Medulla oblongata (tissue), 1 donor: ENCODE measurements around the gene RGL4.

Experiments used
- DNase-seq: peaks from one replicate; pipeline ENCODE4 v3.0.0-alpha.2; 2015; ENCODE audit errors: extremely low spot score

The RGL4 gene

DNA sequence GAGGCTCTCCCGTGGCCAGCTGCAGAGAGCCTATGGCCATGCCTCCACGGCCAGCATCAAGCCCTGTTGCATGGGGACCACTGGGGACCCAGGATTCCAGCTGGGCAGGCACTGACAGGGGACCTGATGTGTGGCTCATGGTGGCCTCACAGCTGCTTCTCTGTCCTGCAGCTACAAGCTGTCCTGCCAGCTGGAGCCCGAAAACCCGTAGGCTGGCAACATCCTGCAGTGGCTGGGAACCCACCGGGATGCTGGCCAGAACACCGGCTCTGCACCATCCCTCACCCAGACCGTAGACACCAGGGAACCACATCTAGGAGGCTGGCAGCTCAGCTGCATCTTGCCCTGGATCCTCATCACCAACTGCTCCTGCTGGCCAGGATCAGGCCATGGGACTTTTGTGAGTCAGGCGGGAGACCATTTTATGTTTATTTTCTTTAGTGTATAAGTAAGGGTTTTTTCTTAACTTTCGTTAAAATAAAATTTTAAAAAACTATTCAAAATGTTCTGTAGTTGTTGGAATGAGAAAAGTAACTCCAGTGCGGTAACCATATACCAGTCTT, 7.9 kb downstream of the RGL4 start:
- DNase-seq, result peak; percentile 10

DNA sequence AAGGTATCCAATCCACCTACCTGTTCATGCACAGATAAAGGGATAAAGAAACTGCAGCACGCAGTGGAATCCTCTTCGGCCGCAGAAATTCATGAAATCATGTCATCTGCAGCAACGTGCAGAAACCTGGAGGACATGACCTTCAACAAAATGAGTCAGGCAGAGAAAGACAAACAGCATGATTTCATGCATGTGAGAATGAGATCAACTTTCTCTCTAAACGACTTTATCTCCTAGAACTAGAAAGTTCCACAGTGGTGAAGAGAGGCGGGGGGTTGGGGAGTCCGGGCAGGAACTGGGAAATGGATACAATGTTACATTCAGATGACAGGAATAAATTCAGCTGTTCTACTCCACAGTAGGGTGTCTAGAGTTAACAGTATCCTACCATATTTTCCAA, 9.9 kb downstream of the RGL4 start:
- no peak for DNase-seq

DNA sequence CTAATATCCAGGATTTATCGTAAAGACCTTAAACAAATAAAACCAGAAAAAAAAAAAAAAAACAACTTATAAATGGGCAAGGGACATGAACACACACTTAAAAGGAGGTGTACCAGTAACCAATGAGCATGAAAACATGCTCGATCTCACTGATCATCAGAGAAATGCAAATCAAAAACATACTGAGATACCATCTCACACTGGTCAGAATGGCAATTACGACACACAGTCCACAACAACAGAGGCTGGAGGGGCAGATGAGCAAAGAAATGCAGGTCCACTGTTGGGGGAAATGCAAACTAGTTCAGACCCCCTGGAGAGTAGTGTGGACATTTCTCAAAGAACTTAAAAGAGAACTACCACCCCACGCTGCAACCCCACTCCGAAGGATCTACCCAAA, 13.2 kb downstream of the RGL4 start:
- no peak for DNase-seq

DNA sequence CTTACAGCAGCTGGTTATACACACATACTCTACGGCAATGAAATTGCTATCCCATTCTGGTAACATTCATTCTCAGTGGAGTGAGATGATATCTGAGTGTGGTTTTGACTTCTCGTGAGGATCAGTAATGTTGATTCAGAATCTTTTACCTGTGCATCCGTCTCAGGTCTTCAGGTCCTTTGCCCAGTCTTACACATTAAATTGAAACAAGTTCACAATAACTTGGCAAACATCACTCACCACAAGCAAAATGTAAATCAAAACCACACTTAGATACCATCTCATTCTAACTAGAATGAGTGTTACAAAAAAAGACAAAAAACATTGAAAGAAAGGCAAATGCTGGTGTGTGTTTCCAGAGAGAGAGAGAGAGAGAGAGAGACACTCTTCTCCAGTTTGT, 14.0 kb downstream of the RGL4 start:
- no peak for DNase-seq

DNA sequence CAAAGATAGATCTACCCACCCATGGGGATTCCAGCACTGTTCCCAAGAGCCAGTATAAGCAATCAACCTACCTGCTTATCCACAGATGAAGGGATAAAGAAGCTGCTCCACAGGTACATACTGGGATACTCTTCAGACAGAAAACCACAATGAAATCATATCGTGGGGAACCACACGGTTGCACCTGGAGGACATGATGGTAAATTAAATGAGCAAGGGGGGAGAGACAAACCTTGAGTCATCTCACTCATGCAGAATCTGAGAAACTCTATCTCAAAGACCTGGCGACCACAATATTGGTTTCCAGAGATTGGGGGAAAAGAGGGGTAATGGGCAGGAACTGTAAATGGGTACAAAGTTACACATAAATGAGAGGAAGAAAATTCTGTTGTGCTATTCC, 14.5 kb downstream of the RGL4 start:
- no peak for DNase-seq

DNA sequence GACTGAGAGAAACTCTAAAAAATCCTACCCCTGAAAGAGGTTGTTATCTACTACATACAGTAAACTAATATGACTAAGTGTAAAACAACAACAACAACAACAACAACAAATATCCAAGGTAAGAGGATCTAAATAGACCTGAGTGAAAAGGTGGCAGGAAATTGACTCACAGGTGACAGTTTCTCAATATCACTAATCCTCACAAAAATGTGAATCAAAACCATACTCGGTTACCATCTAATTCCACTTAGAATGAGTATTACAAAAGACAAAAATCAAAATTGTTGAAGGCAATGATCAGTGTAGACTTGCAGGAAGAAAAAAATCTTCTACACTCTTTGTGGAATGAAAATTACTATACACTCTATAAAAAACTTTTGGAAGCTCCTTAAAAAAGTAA, 17.5 kb downstream of the RGL4 start:
- no peak for DNase-seq

DNA sequence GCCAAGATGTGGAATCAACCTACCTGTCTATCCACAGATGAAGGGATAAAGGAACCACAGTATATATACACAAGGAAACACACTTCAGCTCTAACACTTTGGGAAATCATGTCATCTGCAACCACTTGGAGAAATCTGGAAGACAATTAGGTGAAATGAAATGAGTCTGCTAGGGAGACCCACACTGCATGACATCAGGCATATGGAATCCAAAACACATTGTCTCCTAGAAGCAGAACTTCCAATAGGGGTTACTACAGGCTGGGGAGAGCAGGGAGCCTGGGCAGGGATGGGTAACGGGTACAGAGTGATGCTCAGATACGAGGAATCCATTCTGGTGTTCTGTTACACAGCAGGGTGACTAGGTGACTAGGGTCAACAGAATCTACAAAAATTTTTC, 18.3 kb downstream of the RGL4 start:
- no peak for DNase-seq

DNA sequence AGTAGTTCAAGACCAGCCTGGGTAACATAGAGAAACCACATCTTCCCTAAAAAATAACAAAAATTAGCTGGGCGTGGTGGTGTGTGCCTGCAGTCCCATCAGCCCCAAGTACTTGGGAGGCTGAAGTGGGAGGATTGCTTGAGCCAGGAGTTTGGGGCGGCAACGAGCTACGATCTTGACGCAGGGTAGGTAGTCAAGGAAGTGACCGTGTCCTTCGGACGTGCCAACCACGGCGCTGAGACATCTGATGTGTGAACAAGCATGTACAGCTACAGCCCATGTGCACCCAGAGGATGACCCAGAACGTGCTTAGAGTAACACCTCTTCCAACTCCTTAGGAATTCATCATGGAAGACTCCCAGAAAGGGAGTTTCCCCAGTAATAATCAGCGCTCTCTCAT, 21.4 kb downstream of the RGL4 start:
- DNase-seq, result no peak

DNA sequence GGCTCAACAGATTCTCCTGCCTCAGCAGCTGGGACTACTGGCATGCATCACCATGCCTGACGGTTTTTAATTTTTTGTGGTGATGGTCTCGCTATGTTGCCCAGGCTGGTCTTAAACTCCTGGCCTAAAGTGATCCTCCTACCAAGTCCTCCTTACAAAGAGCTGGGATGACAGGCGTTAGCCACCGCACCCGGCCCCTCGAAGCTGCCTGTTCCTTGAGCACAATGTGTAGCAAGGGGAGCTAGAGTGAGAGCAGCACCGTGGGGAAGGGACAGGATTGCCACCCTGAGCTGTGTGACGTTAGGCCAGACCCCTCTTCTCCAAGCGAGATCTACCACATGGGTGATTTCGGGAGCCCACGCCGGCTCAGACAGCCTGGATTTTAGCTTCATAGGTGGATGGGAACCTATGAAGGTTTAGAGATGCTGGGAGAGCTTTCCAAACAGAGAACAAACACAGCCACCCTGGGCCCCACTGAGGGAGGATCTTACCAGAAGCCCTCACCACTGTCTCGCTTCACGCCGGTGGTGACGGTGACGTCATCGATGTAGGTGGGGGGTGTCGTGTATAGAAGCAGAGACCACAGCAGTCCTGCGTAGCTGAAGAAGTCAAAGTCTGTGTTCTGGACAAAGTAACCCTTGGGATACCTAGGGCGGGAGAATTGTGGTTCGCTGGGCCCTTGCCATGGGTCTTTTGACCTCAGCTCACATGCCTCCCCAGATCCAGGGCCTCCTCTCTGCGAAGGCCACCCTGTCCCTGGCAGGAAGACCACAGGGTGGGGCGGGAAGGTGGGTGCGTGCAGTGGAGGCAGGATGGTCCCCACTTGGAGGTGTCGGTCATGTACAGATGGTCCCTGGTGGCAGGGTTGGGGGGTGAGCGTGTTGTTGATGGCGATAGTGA, 23.1 kb downstream of the RGL4 start:
- no peak for DNase-seq

DNA sequence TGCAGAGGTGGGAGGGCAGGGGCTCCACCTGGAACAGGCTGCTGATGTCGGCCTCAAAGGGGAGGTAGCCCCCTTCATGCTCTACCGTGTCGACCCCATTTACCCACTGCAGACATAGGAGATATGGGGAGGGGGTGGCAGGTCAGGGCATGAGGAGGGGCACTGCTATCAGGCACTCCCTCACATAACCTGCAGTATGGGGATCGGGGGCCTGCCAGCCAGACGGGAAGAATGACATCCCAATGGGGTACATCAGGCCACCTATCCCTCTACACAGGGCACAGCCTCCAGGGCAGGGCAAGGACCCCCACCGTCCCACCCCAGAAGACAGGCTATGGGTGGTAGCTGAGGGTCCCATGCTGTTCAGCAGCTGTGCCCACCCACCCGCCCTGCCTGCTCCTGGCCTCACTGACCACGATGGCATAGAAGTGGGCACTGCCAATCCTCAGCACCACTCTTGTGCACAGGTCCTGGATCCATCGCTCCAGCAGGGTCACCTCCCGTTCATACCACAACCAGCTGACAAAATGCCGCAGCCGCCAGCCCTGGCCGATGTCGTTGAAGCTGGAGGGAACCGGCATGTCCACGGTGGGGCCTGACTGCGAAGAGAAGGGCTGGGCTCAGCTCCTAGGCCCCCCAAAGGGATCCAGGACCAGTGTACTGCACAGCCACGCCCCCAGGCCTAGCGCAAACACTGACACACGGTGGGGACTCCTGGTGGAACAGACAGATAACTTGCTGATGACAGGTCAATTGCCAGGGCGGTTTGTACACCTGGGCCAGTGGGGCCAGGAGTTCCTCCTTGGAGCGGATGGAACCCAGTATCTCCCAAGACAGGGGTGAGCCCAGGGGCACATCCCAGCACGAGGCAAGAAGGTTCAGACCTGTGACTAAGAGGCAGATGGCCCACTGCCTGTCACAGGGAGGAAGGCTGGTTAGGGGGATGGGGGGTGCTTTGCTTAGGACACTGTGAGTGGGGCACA, 24.1 kb downstream of the RGL4 start:
- DNase-seq, result no peak

DNA sequence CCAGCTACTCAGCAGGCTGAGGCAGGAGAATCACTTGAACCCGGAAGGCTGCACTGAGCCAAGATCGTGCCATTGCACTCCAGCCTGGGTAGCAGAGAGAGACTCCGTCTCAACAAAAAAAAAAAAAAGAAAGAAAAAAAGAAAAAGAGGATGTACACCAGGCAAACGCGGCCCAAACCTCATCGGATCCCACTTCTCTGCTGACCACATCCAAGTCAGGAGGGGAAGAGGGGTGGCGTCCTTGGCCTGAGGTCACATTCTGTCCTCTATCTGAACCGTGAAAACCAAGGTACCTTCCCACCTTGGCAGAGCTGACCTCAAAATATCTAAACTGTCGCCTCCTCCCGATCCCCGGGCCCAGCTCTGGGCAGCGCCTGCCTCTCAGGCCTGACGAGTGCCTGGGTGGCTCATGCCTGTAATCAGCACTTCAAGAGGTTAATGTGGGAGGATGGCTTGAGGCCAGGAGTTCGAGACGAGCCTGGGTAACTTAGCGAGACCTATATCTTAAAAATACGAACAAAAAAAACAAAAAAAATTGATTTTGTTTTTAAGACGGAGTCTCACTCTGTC, 25.1 kb downstream of the RGL4 start:
- no peak for DNase-seq

DNA sequence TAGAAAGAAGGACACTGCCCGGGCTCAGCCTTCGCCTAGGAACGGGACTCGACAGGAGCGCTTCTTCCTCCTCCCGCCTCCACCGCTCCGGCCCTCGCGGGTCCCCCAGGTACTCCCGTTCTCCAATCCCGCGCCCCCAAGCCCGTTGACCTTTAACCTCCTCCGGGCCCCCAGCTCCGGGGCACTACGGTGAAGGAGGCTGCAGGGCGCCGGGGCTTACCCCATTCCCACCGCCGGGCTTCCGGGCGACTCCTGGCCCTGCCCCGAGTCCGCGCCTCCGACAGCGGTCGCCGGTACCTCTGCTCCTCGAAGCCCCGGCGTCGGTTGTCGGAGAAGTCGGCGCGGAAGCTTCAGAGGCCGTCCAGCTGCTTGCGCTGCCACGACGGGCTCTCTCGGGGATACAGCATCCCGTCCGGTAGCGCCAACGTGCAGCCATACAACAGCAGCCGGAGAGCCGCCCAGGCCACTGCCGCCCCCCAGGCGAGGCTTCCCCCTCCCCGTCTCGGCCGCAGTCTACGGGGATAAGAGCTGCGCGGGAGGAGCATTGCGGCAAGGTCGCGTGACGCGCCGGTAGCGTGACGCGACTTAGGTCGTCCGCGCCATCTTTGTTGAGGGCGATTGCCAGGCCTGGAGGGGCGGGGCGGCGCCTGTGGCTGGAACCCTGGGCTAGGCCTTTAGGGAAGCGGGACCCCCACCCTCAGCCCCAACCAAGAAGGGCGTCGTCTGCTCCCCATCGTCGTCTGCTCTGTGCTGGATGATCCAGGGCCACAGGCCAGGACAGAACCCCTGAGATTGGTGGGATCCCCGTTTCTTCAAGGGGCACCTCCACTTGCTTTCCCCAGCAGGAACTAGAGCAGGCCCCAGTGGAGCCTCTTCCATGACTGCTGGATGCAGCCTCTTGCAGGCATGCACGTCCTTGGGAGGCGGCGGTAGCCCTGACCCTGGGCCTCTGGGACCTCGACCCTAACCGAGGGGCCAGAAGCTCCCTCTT, 26.3 kb downstream of the RGL4 start:
- peak; percentile 89 for DNase-seq

DNA sequence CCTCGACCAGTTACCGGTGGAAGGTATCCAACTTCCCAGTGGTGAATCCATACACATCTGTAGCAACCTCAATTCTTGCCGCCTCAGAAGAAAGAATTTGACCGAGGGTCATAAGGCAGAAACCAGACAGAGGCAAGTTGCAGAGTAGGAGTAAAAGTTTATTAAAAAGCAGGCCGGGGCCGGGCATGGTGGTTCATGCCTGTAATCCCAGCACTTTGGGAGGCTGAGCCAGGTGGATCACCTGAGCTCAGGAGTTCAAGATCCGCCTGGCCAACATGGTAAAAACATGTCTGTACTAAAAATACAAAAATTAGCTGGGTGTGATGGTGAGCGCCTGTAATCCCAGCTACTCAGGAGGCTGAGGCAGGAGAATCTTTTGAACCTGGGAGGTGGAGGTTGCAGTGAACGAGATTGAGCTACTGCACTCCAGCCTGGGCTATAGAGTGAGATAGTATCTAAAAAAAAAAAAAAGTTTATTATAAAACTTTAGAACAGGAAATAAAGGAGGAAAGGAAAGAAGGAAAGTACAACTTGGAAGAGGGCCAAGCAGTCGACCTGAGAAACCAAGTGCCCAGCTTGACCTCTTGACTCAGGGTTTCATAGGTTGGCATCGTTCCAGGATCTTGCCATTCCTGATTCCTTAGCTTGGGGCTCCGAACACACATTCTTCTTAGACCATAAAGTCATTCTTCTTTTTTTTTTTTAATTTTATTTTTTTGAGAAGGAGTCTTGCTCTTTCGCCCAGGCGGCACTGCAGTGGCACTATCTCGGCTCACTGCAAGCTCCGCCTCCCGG, 27.8 kb downstream of the RGL4 start:
- no peak for DNase-seq

DNA sequence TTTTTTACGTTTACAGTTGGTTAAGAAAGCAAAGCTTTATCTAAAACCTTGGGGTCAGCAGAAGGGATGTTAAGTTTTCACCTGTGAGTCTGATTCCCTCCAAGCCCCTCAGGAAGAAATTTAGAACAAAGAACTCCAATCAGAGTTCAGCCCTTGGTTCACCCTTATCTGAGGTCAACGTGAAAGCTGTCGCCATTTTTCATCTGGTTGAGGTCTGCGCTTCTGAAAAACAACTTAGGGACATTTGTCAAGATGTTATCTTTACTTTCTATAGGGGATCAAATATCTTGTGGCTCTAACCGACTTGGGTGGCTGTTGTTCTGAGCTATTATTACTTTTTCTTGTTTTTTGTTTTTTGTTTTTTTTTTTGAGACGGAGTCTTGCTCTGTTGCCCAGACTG, 30.0 kb downstream of the RGL4 start:
- DNase-seq, result no peak

DNA sequence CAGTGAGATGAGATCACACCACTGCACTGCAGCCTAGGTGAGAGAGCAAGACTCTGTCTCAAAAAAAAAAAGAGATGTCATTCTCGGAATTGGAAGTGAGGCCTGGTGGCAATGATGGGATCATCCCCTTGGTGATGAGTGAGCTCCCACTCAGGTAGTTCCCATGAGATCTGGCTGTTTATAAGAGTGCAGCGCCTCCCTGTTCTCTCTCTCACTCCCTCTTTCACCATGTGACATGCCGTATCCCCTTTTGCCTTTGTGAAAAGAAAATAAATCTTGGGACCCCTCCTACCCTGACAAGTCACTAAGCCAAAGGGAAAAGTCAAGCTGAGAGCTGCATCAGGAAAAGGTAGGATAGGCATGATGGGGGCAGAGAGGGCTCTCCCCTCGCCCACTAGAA, 31.3 kb downstream of the RGL4 start:
- no peak for DNase-seq

DNA sequence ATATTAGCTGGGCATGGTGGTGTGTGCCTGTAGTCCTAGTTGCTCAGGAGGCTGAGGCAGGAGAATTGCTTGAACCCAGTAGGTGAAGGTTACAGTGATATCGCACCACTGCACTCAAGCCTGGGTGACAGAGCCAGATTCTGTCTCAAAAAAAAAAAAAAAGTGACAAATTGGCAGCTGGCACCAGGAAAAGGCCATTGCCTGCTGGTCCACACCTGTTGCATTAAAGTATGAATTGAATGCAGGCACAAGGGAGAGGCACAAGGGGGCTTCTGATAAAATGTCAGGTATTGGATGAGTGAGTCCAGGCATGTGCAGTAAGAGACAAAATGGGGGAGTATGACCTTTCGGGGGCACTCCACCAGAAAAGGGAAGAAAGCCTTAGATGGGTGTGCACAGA, 31.9 kb downstream of the RGL4 start:
- no peak for DNase-seq

DNA sequence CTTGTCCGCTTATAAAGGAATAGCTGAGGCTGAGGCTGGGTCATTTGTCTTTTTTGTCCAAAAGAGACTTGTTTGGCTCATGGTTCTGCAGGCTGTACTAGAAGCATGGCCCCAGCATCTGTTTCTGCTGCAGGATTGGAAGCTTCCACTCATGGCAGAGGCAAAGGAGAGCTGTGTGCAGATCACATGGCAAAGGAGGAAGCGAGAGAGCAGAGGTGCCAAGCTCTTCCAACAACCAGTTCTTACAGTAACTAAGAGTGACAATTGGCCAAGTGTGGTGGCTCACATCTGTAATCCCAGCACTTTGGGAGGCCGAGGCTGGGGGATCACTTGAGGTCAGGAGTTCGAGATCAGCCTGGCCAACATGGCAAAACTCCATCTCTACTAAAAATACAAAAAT, 37.3 kb downstream of the RGL4 start:
- peak; percentile 58 for DNase-seq

DNA sequence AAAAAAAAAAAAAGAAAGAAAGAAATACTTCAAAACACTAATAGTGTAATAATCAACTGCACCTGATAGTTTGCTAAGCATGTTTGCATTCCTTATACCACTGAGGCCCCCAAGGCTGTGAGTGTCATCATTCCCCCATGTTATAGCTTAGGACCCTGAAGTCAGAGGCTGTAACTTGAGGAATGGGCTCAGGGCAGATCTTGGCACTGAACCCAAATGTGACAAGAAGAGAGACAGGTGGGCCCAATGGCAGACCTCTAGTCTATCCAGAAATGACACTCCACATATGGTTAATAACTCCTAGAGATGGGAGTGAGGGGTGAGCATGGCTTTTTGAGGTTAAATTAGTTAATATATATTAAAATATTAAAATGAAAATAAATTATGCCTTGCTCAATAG, 46.9 kb downstream of the RGL4 start:
- no peak for DNase-seq

DNA sequence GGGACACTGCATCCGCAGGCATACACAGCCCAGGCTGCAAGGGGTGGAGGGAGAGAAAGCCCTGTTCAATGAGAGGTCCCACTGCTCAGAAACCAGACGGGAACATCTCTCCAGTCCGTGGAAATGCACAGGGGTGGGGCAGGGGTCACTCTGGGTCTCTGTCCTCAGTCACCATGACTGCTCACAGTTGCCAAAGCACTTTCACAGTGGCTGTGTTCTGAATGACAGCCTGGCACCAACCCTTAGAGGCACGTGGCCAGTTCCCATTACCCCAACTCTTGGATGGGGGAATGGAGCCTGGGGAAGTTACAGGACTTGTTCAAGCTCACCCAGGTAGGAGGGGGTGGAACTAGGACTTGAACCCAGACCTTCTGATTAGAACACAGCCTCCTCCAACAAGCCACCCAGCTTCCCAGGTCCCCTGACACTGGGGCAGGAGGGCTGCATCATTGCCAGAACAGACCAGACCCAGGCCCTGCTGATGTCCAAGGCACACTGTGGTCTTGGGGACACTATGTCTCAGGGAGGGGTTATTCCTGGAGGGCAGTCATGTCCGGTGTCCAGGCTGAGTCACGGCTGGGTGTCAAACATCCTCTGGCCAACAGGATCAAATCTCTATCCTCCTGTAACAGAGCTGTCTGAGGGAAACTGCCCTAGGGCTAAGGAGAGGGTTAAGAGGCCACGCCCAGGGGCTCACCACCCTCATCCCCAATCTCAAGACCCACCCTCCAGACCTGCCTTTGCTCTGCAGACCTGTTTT, 51.9 kb downstream of the RGL4 start:
- DNase-seq, result no peak
